ENCODE data around the gene CCL11.
"Not testable (repeated sequence)": the region's sequence is repeated elsewhere in the genome, so short reads cannot be mapped to it uniquely, and the experiment has no call there.

CCL11 gene

DNA sequence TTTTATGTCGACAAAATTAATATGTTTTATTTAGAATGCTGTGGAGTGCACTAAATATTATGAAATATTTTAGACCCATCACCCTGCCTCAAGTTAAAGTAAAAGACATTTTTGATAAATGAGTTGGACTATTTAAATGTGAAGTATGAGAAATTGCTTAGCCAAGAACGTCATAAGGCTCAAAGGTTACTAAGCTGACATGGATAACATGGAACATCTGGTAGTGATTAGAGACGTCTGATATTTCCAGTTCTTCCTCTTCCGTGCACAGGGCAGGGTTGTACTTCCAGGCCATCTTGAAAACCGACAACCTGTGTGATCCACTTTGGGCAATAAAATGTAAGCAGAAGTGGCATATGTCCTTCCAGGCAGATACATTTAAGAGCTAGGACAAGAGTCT is 26.5 kb downstream of the CCL11 start:
- no peak for DNase-seq

DNA sequence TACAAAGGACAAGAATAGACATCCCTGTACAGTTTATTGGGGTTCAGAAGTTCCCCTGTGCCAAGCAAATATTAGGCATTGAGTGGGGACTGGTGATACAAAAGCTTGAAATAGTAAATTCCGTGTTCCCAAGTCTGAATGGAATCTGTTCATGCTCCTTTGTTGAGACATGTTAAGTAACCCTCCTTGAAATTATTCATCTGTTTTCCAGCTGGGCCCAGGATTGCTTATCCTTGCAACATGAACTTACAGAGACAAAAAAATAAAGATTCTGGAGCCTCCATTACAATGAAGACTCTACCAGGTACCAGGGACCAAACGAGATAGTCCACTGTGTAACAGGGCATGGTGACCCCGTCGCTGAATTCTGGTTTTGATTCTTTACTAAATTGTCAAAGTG is 27.6 kb downstream of the CCL11 start:
- DNase-seq = no peak

DNA sequence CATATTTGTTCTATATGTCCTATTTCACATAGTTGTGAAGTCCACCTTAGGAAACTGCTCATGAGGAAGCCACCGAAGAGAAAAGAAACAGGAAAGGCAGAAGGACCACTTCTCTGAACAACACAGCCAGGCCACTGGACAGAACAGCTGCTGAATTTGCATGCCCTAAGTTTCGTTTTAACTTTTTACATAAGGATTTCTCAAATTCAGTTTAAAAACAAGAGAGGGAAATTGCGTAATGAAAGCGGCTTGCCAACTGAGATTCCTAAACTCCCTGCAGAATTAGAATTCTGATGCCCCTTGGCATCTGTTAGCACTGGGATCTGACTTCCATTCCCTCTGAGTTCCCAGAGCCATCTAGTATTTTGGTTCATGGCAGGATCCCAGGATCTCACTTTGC is 28.7 kb downstream of the CCL11 start:
- DNase-seq = no peak

- DNase-seq = no peak
These were observed 32.9 kb downstream of the CCL11 start for GRCh38 chr17:34318474-34318873.

GRCh38 chr17:34319039-34319483 is 33.5 kb downstream of the CCL11 start, which contains the start of gene CCL8:
CCL8 (plus strand) TSS chr17:34319435; CDS start chr17:34319502, 67 bp downstream.
- DNase-seq = no peak

DNA sequence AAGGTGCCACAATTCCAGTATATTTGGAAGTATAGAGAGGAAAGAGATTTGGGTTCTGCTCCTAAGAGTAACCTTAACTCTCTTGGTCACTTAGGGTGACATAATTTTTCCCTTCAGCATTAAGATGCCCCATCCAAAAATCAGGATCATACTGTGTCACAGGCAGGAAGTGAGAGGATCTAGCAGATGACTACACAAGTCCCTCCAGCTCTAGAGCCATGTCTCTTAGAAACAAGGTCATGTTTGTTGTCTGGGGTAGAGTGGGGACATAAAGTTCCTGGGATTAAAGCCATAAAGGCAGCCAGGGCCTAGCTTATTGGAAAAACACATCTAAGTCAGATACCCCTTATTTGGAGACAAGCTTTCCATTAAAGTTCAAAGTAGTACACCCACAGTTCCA is 36.4 kb downstream of the CCL11 start:
- no peak for DNase-seq

DNA sequence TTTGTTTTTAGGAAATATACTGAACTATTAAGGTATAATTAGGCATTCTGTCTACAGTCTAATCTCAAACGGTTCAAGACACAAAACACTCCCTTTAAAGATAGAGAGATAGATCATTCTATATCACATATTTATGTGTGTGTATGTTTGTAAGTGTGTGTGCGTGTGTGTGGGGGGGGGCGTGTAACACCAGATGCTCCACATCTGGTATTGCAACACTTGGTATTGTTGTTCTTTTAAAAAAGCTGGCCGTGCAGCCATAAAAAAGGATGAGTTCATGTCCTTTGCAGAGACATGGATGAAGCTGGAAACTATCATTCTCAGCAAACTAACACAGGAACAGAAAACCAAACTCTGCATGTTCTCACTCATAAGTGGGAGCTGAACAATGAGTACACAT is 42.0 kb downstream of the CCL11 start:
- not testable (repeated sequence) for DNase-seq

GRCh38 chr17:34337701-34338100 is 52.2 kb downstream of the CCL11 start:
- DNase-seq = no peak
